Esophagus muscularis mucosa (tissue), 4 donors: Measurements from ENCODE around the gene PTP4A1. TPM values are rescaled to one million over a fixed set of nuclear protein-coding genes. Genes with fewer than 3 reads are reported as not detected.

Experiments used
- DNase-seq: peaks from one replicate; pipeline ENCODE4 v3.0.0-alpha.2; 2017; ENCODE audit errors: extremely low spot score
- H3K27ac ChIP-seq, 4 donors: fragments of 200-600 bp; sonication (generic); replicated peaks in 1 of 4; 1 replicate in 3 of 4; 2 replicates in 1 of 4; pipeline ENCODE4 v1.5.1; 2016 to 2019; ENCODE audit warnings: mild to moderate bottlenecking in 1 of 4
- H3K27me3 ChIP-seq, 4 donors: fragments of 200-600 bp; sonication (generic); one replicate each; pipeline versions ENCODE4 v1.5.1 to v1.6.0; 2016 to 2019
- H3K36me3 ChIP-seq, 4 donors: fragments of 200-600 bp; sonication (generic); one replicate each; pipeline ENCODE4 v1.5.1; 2016 to 2019
- H3K4me1 ChIP-seq, 4 donors: fragments of 200-600 bp; sonication (generic); one replicate each; pipeline ENCODE4 v1.5.1; 2016 to 2019
- H3K4me3 ChIP-seq, 4 donors: fragments of 200-600 bp; sonication (generic); 1 replicate in 2 of 4; 2 replicates in 2 of 4; pipeline ENCODE4 v1.5.1; 2016 to 2019; ENCODE audit warnings: mild to moderate bottlenecking in 4 of 4, moderate library complexity in 1 of 4
- H3K9me3 ChIP-seq, 4 donors: fragments of 200-600 bp; sonication (generic); 1 replicate in 3 of 4; 2 replicates in 1 of 4; pipeline ENCODE4 v1.5.1; 2016 to 2019
- EP300 ChIP-seq: sonication (generic); formaldehyde crosslinking; IDR thresholded peaks from one replicate; pipeline ENCODE4 v1.6.1; 2017; ENCODE audit warnings: antibody characterized with exemption
- POLR2A ChIP-seq: fragments of 450-650 bp; IDR thresholded peaks from one replicate; pipeline ENCODE4 v1.6.1; 2017; ENCODE audit warnings: antibody characterized with exemption, moderate library complexity, mild to moderate bottlenecking, low read depth
- POLR2AphosphoS5 ChIP-seq, 2 donors: sonication (generic); formaldehyde crosslinking; IDR thresholded peaks; one replicate each; pipeline ENCODE4 v1.6.1; 2017; ENCODE audit warnings: antibody characterized with exemption in 2 of 2
- WGBS: methylation state at CpG from one replicate; pipeline ENCODE4 v1.1.5; 2018; 5-methylcytosine and 5-hydroxymethylcytosine counted together
- intact Hi-C: fragments of 100-400 bp; cut with DNase I; formaldehyde crosslinking; loops from one replicate; pipeline ENCODE4 v1.15.1; 2023
- total RNA-seq, 4 donors: library from RNA; depleted of rRNA; stranded (reverse); fragments of >200 nt; gene quantifications; one replicate each; pipeline versions ENCODE4 v1.1.0 to v1.2.1, GENCODE V29; 2016
- TF ChIP-seq, protein P1 (sequence below), 3 experiments: fragments of 200-600 bp in 2 of 3; fragments of 450-650 bp in 1 of 3; sonication (generic) in 2 of 3; IDR thresholded peaks; one replicate each; pipeline ENCODE4 v1.5.1; 2017 to 2019; ENCODE audit warnings: antibody characterized with exemption in 3 of 3, mild to moderate bottlenecking in 2 of 3, moderate library complexity in 1 of 3

PTP4A1 gene
- total RNA-seq, 4 donors from 2014 or later, result 23.7 to 31.3 (median 27.8) TPM

DNA sequence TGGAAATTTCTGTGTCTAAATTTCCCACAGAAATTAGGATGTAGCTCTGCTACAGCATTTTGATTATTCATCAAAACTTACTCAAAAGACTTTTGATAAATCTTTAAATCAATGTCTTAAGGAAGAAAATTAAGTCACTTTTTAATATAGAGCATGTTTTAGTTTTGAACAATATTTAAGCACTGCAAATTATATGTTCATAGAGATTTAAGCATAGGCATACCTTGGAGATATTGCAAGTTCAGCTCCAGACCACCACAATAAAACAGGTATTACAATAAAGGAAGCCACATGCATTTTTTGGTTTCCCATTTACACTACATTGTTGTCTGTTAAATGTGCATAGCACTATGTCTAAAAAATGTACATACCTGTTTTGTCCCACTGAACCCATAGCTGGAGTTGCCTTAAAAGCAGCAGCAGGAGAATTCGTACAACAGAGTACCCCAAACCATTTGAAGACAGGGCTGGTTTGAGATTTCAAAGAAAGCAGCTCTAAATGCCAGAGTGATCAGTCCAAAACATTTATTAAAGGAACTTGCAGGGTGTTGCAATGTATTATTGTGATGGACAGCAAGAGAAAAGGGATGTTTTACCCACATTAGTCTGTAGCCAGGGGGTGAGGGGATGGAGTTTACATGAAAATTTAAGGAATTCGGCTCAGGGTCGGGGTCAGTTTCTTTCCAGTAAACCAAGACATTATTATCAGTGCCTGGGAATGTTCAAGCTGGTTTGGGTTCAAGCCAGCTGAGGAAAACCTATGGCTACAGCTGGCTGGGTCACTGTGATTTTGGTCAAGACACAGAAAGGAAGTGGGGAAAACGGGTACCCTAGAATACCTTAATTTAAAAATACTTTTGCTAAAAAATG lies 6.3 kb upstream of the PTP4A1 start:
- 57% methylated on average over 4 of the region's 4 CpGs for WGBS
- Histone ChIP-seq H3K4me3 (no peak overlapping the region), H3K4me1 (no peaks in the 10 kb centered on the region), H3K27ac (no peak overlapping the region), H3K9me3 (no peaks in the 10 kb centered on the region), H3K36me3 (no peaks in the 10 kb centered on the region), H3K27me3 (no peaks in the 10 kb centered on the region)
- TF ChIP-seq POLR2AphosphoS5 (IDR thresholded peaks at IDR 0.05), result no peak
- no peak for TF ChIP-seq POLR2A
- TF ChIP-seq, protein P1, sequence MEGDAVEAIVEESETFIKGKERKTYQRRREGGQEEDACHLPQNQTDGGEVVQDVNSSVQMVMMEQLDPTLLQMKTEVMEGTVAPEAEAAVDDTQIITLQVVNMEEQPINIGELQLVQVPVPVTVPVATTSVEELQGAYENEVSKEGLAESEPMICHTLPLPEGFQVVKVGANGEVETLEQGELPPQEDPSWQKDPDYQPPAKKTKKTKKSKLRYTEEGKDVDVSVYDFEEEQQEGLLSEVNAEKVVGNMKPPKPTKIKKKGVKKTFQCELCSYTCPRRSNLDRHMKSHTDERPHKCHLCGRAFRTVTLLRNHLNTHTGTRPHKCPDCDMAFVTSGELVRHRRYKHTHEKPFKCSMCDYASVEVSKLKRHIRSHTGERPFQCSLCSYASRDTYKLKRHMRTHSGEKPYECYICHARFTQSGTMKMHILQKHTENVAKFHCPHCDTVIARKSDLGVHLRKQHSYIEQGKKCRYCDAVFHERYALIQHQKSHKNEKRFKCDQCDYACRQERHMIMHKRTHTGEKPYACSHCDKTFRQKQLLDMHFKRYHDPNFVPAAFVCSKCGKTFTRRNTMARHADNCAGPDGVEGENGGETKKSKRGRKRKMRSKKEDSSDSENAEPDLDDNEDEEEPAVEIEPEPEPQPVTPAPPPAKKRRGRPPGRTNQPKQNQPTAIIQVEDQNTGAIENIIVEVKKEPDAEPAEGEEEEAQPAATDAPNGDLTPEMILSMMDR (IDR thresholded peaks at IDR 0.05), result no peak
- TF ChIP-seq EP300, result no peak
- intact Hi-C loops, result no loop called here
- no peak for DNase-seq

DNA sequence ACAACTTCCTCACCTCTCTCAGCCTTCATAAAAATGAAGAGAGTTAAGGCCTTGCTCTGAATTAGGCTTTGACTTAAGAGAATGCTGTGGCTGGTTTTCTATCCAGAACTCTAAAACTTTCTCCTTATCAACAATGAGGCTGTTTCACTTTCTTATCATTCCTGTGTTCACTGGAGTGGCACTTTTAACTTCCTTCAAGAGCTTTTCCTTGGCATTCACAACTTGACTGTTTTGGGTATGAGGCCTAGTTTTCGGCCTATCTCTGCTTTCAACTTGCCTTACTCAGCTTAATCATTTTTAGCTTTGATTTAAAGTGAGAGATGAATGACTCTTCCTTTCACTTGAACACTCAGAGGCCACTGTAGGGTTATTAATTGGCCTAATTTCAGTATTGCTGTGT lies 4.3 kb upstream of the PTP4A1 start:
- Histone ChIP-seq H3K4me1 (peaks cover 4 to 8% (median 6%) of the 10 kb centered on the region in 4 donors), H3K4me3 (no peak overlapping the region), H3K9me3 (no peaks in the 10 kb centered on the region), H3K36me3 (no peaks in the 10 kb centered on the region), H3K27ac (no peak overlapping the region), H3K27me3 (no peaks in the 10 kb centered on the region)
- no peak for TF ChIP-seq POLR2A
- TF ChIP-seq EP300, result no peak
- TF ChIP-seq, protein P1 (IDR thresholded peaks at IDR 0.05), result no peak
- TF ChIP-seq POLR2AphosphoS5 (IDR thresholded peaks at IDR 0.05), result no peak
- intact Hi-C loops, result no loop called here
- WGBS, result 100% methylated on average over 1 of the region's 1 CpG
- DNase-seq, result no peak

- H3K36me3 ChIP-seq, result peaks cover 0 to 3% (median 2%) of the 10 kb centered on the region in 4 donors
- peak; percentile 92 for DNase-seq
- H3K4me1 ChIP-seq, result peaks cover 4 to 28% (median 23%) of the 10 kb centered on the region in 4 donors
- peak overlapping the region; percentile 89 to 97 (median 94) for H3K4me3 ChIP-seq
- H3K27ac ChIP-seq, result peak overlapping the region; percentile 100
- intact Hi-C loops, result loop anchor here (10.0 kb wide), 2 partner anchors 63 to 217 kb away; partner anchors contain the start of gene PHF3
- 21% methylated on average over 20 of the region's 20 CpGs for WGBS
- no peaks in the 10 kb centered on the region for H3K9me3 ChIP-seq
- no peaks in the 10 kb centered on the region for H3K27me3 ChIP-seq
- TF ChIP-seq POLR2A (no peak), POLR2AphosphoS5 (IDR thresholded peaks at IDR 0.05) (no peak), EP300 (peak; percentile 13)
- TF ChIP-seq, protein P1 (IDR thresholded peaks at IDR 0.05), result no peak
Measured at GRCh38 chr6:63571361-63572043, 778 bp upstream of the PTP4A1 start.

GRCh38 chr6:63572747-63573075 lies 431 bp downstream of the PTP4A1 start:
- WGBS, result 4% methylated on average over 9 of the region's 42 CpGs
- peaks cover 4 to 29% (median 24%) of the 10 kb centered on the region in 4 donors for H3K4me1 ChIP-seq

More at GRCh38 chr6:63572747-63573075, 431 bp downstream of the PTP4A1 start:
- Histone ChIP-seq H3K36me3 (peaks cover 4 to 15% (median 14%) of the 10 kb centered on the region in 4 donors), H3K27ac (peak overlapping the region; percentile 100), H3K9me3 (no peaks in the 10 kb centered on the region), H3K4me3 (peak overlapping the region; percentile 89 to 97 (median 94)), H3K27me3 (no peaks in the 10 kb centered on the region)
- no peak for DNase-seq
- intact Hi-C loops, result loop anchor here (10.0 kb wide), 2 partner anchors 62 to 218 kb away; partner anchors contain the start of gene PHF3
- TF ChIP-seq, protein P1 (IDR thresholded peaks at IDR 0.05), result no peak
